Erythroblast (primary cell): Measurements from ENCODE around the gene WNT9A.
"Not testable (repeated sequence)": the region's sequence is repeated elsewhere in the genome, so short reads cannot be mapped to it uniquely, and the experiment has no call there.

ENCODE experiments used
- GATA1 ChIP-seq: IDR thresholded peaks from 2 replicates; pipeline ENCODE4 v1.6.1; 2011; ENCODE audit warnings: low read depth, mild to moderate bottlenecking, control low read depth, low read length, moderate library complexity
- POLR2A ChIP-seq: IDR thresholded peaks from 2 replicates; pipeline ENCODE4 v1.6.1; 2011; ENCODE audit warnings: mild to moderate bottlenecking, low read length

- TF ChIP-seq POLR2A, GATA1: not testable (repeated sequence)
Observed at GRCh38 chr1:227972843-227973374, 25.2 kb upstream of the WNT9A start.
